BE2C (cell line): ENCODE data around the gene LAMC3.

ENCODE experiments used
- DNase-seq: peaks from one replicate; pipeline ENCODE4 v3.0.0-alpha.2; 2020
- H3K27me3 ChIP-seq: fragments of 250-450 bp; sonication (Bioruptor Pico); 2 replicates; pipeline ENCODE4 v1.5.1; 2020; ENCODE audit warnings: mild to moderate bottlenecking
- H3K36me3 ChIP-seq: fragments of 250-450 bp; sonication (Bioruptor Pico); 2 replicates; pipeline ENCODE4 v1.5.1; 2020; ENCODE audit warnings: mild to moderate bottlenecking
- H3K4me1 ChIP-seq: fragments of 250-450 bp; sonication (Bioruptor Pico); 2 replicates; pipeline ENCODE4 v1.5.1; 2020
- H3K4me3 ChIP-seq: 2 replicates; pipeline ENCODE4 v1.5.1; 2011; ENCODE audit warnings: low read depth, low read length
- H3K9me3 ChIP-seq: fragments of 250-450 bp; sonication (Bioruptor Pico); 2 replicates; pipeline ENCODE4 v1.5.1; 2020
- TF ChIP-seq, protein P1 (sequence below): IDR thresholded peaks from 2 replicates; pipeline ENCODE4 v1.5.1; 2012; ENCODE audit warnings: mild to moderate bottlenecking, low read depth, low read length

LAMC3 gene

DNA sequence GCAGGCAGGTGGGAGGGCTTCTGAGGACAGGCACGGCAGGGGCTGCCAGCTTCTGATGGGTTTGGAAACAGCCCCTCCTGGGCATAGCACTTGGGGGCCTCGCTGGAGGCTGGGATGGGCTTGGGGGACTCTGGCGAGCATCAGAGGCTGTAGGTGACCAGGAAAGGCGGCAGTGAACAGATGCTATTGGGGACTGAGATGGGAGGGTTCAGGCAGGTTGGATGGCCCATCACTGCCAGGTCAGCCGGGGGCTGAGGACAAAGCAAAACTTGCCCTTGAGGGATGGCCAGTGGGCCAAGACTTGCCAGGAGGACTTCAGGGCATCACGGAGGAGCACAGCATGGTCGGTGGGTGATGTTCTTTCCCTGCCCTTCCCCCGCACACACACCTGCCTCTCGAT is 94.0 kb downstream of the LAMC3 start:
- TF ChIP-seq, protein P1, sequence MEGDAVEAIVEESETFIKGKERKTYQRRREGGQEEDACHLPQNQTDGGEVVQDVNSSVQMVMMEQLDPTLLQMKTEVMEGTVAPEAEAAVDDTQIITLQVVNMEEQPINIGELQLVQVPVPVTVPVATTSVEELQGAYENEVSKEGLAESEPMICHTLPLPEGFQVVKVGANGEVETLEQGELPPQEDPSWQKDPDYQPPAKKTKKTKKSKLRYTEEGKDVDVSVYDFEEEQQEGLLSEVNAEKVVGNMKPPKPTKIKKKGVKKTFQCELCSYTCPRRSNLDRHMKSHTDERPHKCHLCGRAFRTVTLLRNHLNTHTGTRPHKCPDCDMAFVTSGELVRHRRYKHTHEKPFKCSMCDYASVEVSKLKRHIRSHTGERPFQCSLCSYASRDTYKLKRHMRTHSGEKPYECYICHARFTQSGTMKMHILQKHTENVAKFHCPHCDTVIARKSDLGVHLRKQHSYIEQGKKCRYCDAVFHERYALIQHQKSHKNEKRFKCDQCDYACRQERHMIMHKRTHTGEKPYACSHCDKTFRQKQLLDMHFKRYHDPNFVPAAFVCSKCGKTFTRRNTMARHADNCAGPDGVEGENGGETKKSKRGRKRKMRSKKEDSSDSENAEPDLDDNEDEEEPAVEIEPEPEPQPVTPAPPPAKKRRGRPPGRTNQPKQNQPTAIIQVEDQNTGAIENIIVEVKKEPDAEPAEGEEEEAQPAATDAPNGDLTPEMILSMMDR: no peak
- Histone ChIP-seq H3K4me1 (peaks cover 6% of the 10 kb centered on the region), H3K27me3 (peaks cover under 1% of the 10 kb centered on the region)

DNA sequence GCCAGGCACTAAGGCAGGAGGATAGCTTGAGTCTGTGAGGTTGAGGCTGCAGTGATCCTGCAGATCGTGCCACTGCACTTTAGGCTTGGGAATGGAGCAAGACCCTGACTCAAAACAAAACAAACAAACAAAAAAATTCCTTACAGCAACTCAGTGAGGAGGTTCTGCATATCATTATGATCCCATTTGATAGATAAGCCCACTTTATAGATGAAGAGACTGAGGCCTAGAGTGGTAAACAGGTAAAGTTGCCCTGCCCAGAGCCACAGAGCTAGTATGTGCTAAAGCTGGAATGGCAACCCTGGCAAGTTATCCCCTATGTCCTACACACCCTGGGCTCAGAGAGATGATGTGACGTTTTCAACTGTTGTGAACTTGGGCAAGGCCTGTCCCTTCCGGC is 94.6 kb downstream of the LAMC3 start:
- no peaks in the 10 kb centered on the region for H3K9me3 ChIP-seq
- peaks cover 6% of the 10 kb centered on the region for H3K4me1 ChIP-seq
- no peak overlapping the region for H3K4me3 ChIP-seq
- H3K27me3 ChIP-seq: no peaks in the 10 kb centered on the region
- no peak for DNase-seq
- TF ChIP-seq, protein P1: no peak
- no peaks in the 10 kb centered on the region for H3K36me3 ChIP-seq

More for the DNA sequence above, 94.0 kb downstream of the LAMC3 start:
- no peaks in the 10 kb centered on the region for H3K9me3 ChIP-seq
- H3K36me3 ChIP-seq: no peaks in the 10 kb centered on the region
- no peak overlapping the region for H3K4me3 ChIP-seq
- no peak for DNase-seq

DNA sequence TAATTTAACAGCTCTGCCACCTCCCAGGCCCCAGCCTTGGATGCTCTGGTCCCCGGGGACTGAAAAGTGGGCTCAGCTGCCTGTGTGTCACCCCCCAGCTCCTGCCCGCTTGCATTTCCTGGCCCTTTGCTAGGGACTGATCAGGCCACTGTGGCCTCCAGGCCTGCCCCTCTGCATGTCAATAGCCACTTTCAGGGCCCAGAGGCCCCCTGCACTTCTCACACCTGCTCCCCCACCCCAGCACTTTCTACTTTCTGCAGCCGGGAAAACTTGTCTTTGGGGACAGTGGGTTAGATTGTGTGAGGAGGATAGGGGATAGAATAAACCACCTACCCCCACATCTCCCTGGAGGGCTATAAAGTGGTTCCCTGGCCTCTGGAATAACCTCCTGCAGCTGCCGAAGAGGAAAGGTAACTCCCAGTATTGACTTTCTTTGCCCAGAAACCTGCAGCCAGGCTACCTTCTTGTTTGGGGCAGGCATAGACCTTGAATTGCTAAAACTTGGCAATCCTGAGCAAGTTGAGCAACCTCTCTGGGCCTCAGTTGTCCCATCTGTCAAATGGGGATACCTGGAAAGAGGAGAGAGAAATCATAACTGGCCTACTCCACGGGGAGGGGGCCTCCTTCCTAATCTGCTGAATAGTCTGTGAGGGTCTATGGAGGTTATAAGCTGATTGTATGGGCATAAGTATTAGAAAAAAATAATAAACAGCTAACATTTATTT is 95.2 kb downstream of the LAMC3 start:
- Histone ChIP-seq H3K4me3 (no peak overlapping the region), H3K36me3 (no peaks in the 10 kb centered on the region), H3K9me3 (no peaks in the 10 kb centered on the region), H3K27me3 (no peaks in the 10 kb centered on the region), H3K4me1 (peaks cover 6% of the 10 kb centered on the region)
- TF ChIP-seq, protein P1: no peak
- DNase-seq: no peak

DNA sequence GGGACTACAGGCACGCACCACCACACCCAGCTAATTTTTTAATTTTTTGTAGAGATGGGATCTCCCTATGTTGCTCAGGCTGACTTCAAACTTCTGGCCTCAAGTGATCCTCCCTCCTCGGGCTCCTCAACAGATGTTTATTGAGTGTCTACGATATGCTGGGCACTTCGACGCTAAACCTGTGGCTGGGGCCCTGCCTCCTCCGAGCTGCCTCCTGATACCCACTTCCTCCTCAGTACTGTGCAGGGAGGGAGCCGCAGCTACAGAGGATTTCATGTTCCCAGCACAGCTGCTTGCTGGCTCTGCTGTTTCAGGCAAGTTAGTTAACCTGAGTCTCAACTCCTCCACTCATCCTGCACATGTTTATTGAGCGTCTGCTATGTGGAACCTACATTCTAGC is 97.0 kb downstream of the LAMC3 start:
- no peaks in the 10 kb centered on the region for H3K9me3 ChIP-seq
- H3K4me3 ChIP-seq: no peak overlapping the region
- DNase-seq: no peak
- H3K4me1 ChIP-seq: peaks cover 6% of the 10 kb centered on the region
- TF ChIP-seq, protein P1: no peak
- no peaks in the 10 kb centered on the region for H3K36me3 ChIP-seq
- H3K27me3 ChIP-seq: no peaks in the 10 kb centered on the region

DNA sequence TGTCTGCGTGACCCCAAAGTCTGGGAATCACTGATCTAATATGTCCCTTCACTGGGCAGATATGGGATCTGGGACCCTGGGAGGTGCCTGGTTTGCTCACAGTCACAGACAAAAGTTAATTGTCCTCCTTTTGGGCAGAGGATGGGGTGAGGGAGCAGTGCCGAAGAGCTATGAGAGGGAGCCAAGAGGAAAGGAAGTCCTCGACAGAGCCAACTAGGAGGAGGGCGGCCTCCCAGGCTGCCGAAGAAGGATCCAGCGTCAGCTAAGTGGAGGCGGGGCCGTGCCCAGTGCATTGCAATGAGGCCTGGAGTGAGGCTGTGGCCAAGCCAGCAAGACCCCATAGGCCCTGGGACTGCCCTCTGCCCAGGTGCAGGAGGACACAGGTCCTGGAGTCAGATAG is 98.8 kb downstream of the LAMC3 start:
- Histone ChIP-seq H3K36me3 (no peaks in the 10 kb centered on the region), H3K9me3 (no peaks in the 10 kb centered on the region), H3K4me3 (no peak overlapping the region), H3K4me1 (no peaks in the 10 kb centered on the region), H3K27me3 (no peaks in the 10 kb centered on the region)
- TF ChIP-seq, protein P1: no peak
- no peak for DNase-seq

DNA sequence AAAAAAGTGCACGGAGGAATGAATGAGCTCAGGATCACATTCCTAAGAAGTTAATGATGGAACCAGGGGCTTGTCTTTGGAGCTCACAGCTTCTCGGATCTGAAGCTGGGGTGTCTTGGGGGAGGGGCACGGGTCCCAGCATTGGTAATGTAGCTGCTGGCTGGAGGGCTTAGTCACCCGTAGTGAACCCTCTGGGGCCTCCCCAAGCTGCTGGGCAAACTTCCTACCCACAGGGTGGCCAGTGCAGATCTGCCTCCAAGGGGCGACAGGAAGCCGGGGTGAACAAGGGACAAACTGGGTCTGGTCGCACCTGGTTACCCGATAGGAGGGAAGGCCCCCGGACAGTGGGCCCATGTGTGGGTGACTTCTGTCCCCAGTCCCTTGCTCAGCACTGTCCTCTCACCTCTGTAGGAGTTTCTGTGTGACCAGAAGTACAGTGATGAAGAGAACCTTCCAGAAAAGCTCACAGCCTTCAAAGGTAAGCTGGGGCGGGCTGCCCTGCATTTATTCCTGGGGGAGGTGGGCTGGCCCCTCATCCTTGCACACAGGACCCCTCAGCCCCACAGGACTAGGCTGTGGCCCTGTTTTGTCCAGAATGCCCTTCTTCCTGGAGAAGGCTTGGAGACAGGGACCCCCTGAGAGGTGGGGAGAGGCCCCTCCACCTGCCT is 102.3 kb downstream of the LAMC3 start:
- no peak for DNase-seq
- TF ChIP-seq, protein P1: no peak
- Histone ChIP-seq H3K4me1 (no peaks in the 10 kb centered on the region), H3K27me3 (0 out of 2 replicates have a peak, but pooled peaks cover under 1% of the 10 kb centered on the region), H3K36me3 (no peaks in the 10 kb centered on the region), H3K4me3 (no peak overlapping the region), H3K9me3 (no peaks in the 10 kb centered on the region)
